SK-N-SH (cell line): ENCODE measurements around the gene A2M.

Experiments
- CTCF ChIP-seq: fragments of 200-600 bp; sonication (generic); IDR thresholded peaks from 2 replicates; pipeline ENCODE4 v1.6.1; 2017; ENCODE audit warnings: antibody characterized with exemption, mild to moderate bottlenecking, moderate library complexity
- EP300 ChIP-seq, 2 experiments: IDR thresholded peaks; 2 replicates each; pipeline versions ENCODE4 v1.4.0 to v1.6.1; 2012; ENCODE audit warnings: borderline replicate concordance in 1 of 2, low read depth in 1 of 2, low read length in 1 of 2
- EZH2phosphoT487 ChIP-seq: fragments of 200-600 bp; sonication (generic); IDR thresholded peaks from 2 replicates; pipeline ENCODE4 v1.6.1; 2017; ENCODE audit warnings: low read depth, mixed run types, mild to moderate bottlenecking, antibody characterized with exemption, moderate library complexity, borderline replicate concordance
- POLR2AphosphoS5 ChIP-seq: IDR thresholded peaks from 2 replicates; pipeline ENCODE4 v1.6.1; 2012; ENCODE audit warnings: low read depth, low read length
- RCOR1 ChIP-seq: fragments of 150-350 bp; IDR thresholded peaks from 2 replicates; pipeline ENCODE4 v1.6.1; 2017; ENCODE audit warnings: antibody characterized with exemption, low read length
- REST ChIP-seq: IDR thresholded peaks from 2 replicates; pipeline ENCODE4 v1.6.1; 2012; ENCODE audit warnings: mild to moderate bottlenecking, low read depth, low read length, moderate library complexity
- SMC3 ChIP-seq: IDR thresholded peaks from 2 replicates; pipeline ENCODE4 v1.6.1; 2012; ENCODE audit warnings: low read depth, low read length, improper control_type of control experiment
- TAF1 ChIP-seq: IDR thresholded peaks from 2 replicates; pipeline ENCODE4 v1.6.1; 2012; ENCODE audit warnings: low read depth, mild to moderate bottlenecking, low read length, moderate library complexity, borderline replicate concordance
- TEAD4 ChIP-seq: IDR thresholded peaks from 2 replicates; pipeline ENCODE4 v1.4.0; 2012; ENCODE audit warnings: mild to moderate bottlenecking, borderline replicate concordance; ENCODE audit not compliant: insufficient read depth

- TF ChIP-seq EZH2phosphoT487, result no peak
- no peak for TF ChIP-seq TAF1
- no peak for TF ChIP-seq CTCF
- TF ChIP-seq SMC3, result no peak
- TF ChIP-seq TEAD4, result no peak
- TF ChIP-seq REST, result no peak
- TF ChIP-seq POLR2AphosphoS5, result no peak
- no peak for TF ChIP-seq EP300 (IDR thresholded peaks at IDR 0.05; ENCODE audit: borderline replicate concordance in 1 of 2, low read depth in 1 of 2, low read length in 1 of 2)
- no peak for TF ChIP-seq RCOR1
These were observed 16.4 kb upstream of the A2M start for GRCh38 chr12:9132008-9132535.
